Dendritic cell treated with granulocyte-macrophage colony-stimulating factor and Interleukin-4, amounts not matched to agents 40 ng/mL and 50 ng/mL, for 4 days (primary cell): ENCODE data around the gene KIAA1614.

Source experiments
- H3K27ac Mint-ChIP-seq: one replicate; pipeline ENCODE4 v1.8.0; 2022; ENCODE audit warnings: mild to moderate bottlenecking, mixed read lengths
- H3K27me3 Mint-ChIP-seq: one replicate; pipeline ENCODE4 v1.8.0; 2022; ENCODE audit warnings: mild to moderate bottlenecking, mixed read lengths
- H3K36me3 Mint-ChIP-seq: one replicate; pipeline ENCODE4 v1.8.0; 2022; ENCODE audit warnings: low read depth, mixed read lengths
- H3K4me1 Mint-ChIP-seq: one replicate; pipeline ENCODE4 v1.8.0; 2022; ENCODE audit warnings: low read depth, mixed read lengths
- H3K4me3 Mint-ChIP-seq: one replicate; pipeline ENCODE4 v1.8.0; 2022; ENCODE audit warnings: mild to moderate bottlenecking, moderate library complexity, mixed read lengths
- H3K9me3 Mint-ChIP-seq: one replicate; pipeline ENCODE4 v1.8.0; 2022; ENCODE audit warnings: mixed read lengths
- intact Hi-C: fragments of 100-400 bp; cut with micrococcal nuclease; formaldehyde crosslinking; loops from one replicate; pipeline ENCODE4 v1.15.0; 2022

KIAA1614 gene

GRCh38 chr1:180924939-180925338 lies 12.2 kb downstream of the KIAA1614 start:
- Mint-ChIP-seq H3K9me3 (no peaks in the 10 kb centered on the region), H3K4me3 (no peak overlapping the region), H3K27me3 (peaks cover 8% of the 10 kb centered on the region), H3K4me1 (peaks cover 7% of the 10 kb centered on the region), H3K27ac (no peak overlapping the region), H3K36me3 (no peaks in the 10 kb centered on the region)
- intact Hi-C loops = no loop called here

- no peak overlapping the region for H3K4me3 Mint-ChIP-seq
- peaks cover 8% of the 10 kb centered on the region for H3K27me3 Mint-ChIP-seq
- no peaks in the 10 kb centered on the region for H3K9me3 Mint-ChIP-seq
- H3K27ac Mint-ChIP-seq = no peak overlapping the region
- intact Hi-C loops = no loop called here
- H3K4me1 Mint-ChIP-seq = peaks cover 7% of the 10 kb centered on the region
- H3K36me3 Mint-ChIP-seq = no peaks in the 10 kb centered on the region
These were observed 12.9 kb downstream of the KIAA1614 start for GRCh38 chr1:180925471-180926051.

- Mint-ChIP-seq H3K4me3 (no peak overlapping the region), H3K4me1 (peaks cover 7% of the 10 kb centered on the region), H3K27ac (no peak overlapping the region), H3K36me3 (no peaks in the 10 kb centered on the region), H3K9me3 (no peaks in the 10 kb centered on the region), H3K27me3 (peaks cover 8% of the 10 kb centered on the region)
- intact Hi-C loops = no loop called here
These were observed 13.7 kb downstream of the KIAA1614 start for GRCh38 chr1:180926164-180926981.

- Mint-ChIP-seq H3K27ac (no peak overlapping the region), H3K4me3 (no peak overlapping the region), H3K27me3 (peaks cover 8% of the 10 kb centered on the region), H3K9me3 (no peaks in the 10 kb centered on the region), H3K36me3 (no peaks in the 10 kb centered on the region), H3K4me1 (peaks cover 7% of the 10 kb centered on the region)
- intact Hi-C loops = no loop called here
These were observed 14.7 kb downstream of the KIAA1614 start for GRCh38 chr1:180927348-180927747.

- intact Hi-C loops = no loop called here
- H3K27me3 Mint-ChIP-seq = peaks cover 8% of the 10 kb centered on the region
- no peaks in the 10 kb centered on the region for H3K9me3 Mint-ChIP-seq
- no peak overlapping the region for H3K4me3 Mint-ChIP-seq
- peaks cover 8% of the 10 kb centered on the region for H3K4me1 Mint-ChIP-seq
- no peaks in the 10 kb centered on the region for H3K36me3 Mint-ChIP-seq
- no peak overlapping the region for H3K27ac Mint-ChIP-seq
These were observed 15.1 kb downstream of the KIAA1614 start for GRCh38 chr1:180927841-180928240.

- Mint-ChIP-seq H3K27me3 (peaks cover 8% of the 10 kb centered on the region), H3K36me3 (no peaks in the 10 kb centered on the region), H3K4me3 (no peak overlapping the region), H3K9me3 (no peaks in the 10 kb centered on the region), H3K27ac (no peak overlapping the region), H3K4me1 (peaks cover 14% of the 10 kb centered on the region)
- intact Hi-C loops = no loop called here
These were observed 15.9 kb downstream of the KIAA1614 start for GRCh38 chr1:180928331-180929230.

- Mint-ChIP-seq H3K36me3 (no peaks in the 10 kb centered on the region), H3K27me3 (peaks cover 7% of the 10 kb centered on the region), H3K4me3 (no peak overlapping the region), H3K9me3 (no peaks in the 10 kb centered on the region), H3K27ac (no peak overlapping the region), H3K4me1 (peaks cover 15% of the 10 kb centered on the region)
- intact Hi-C loops = no loop called here
These were observed 16.7 kb downstream of the KIAA1614 start for GRCh38 chr1:180929389-180929788.

- Mint-ChIP-seq H3K9me3 (no peaks in the 10 kb centered on the region), H3K4me3 (no peak overlapping the region), H3K27ac (no peak overlapping the region), H3K4me1 (peaks cover 22% of the 10 kb centered on the region), H3K36me3 (no peaks in the 10 kb centered on the region), H3K27me3 (peaks cover 10% of the 10 kb centered on the region)
- intact Hi-C loops = no loop called here
These were observed 18.0 kb downstream of the KIAA1614 start for GRCh38 chr1:180930687-180931086.

GRCh38 chr1:180931529-180931928 lies 18.8 kb downstream of the KIAA1614 start:
- Mint-ChIP-seq H3K4me3 (no peak overlapping the region), H3K9me3 (no peaks in the 10 kb centered on the region), H3K4me1 (peaks cover 21% of the 10 kb centered on the region), H3K27me3 (peaks cover 9% of the 10 kb centered on the region), H3K27ac (no peak overlapping the region), H3K36me3 (no peaks in the 10 kb centered on the region)
- intact Hi-C loops = no loop called here

GRCh38 chr1:180932378-180932777 lies 19.7 kb downstream of the KIAA1614 start:
- intact Hi-C loops = no loop called here
- peaks cover 16% of the 10 kb centered on the region for H3K4me1 Mint-ChIP-seq
- H3K4me3 Mint-ChIP-seq = no peak overlapping the region
- no peak overlapping the region for H3K27ac Mint-ChIP-seq
- H3K36me3 Mint-ChIP-seq = no peaks in the 10 kb centered on the region
- peaks cover 4% of the 10 kb centered on the region for H3K27me3 Mint-ChIP-seq
- no peaks in the 10 kb centered on the region for H3K9me3 Mint-ChIP-seq

- intact Hi-C loops = no loop called here
- H3K27me3 Mint-ChIP-seq = peaks cover 5% of the 10 kb centered on the region
- H3K27ac Mint-ChIP-seq = no peak overlapping the region
- no peaks in the 10 kb centered on the region for H3K9me3 Mint-ChIP-seq
- H3K4me3 Mint-ChIP-seq = no peak overlapping the region
- no peaks in the 10 kb centered on the region for H3K36me3 Mint-ChIP-seq
- H3K4me1 Mint-ChIP-seq = peaks cover 22% of the 10 kb centered on the region
These were observed 20.4 kb downstream of the KIAA1614 start for GRCh38 chr1:180933141-180933540.

- peaks cover 22% of the 10 kb centered on the region for H3K4me1 Mint-ChIP-seq
- peaks cover 9% of the 10 kb centered on the region for H3K27me3 Mint-ChIP-seq
- H3K36me3 Mint-ChIP-seq = no peaks in the 10 kb centered on the region
- no peak overlapping the region for H3K27ac Mint-ChIP-seq
- no peak overlapping the region for H3K4me3 Mint-ChIP-seq
- intact Hi-C loops = no loop called here
- no peaks in the 10 kb centered on the region for H3K9me3 Mint-ChIP-seq
These were observed 21.9 kb downstream of the KIAA1614 start for GRCh38 chr1:180934563-180934962.

GRCh38 chr1:180935326-180936109 lies 22.8 kb downstream of the KIAA1614 start:
- Mint-ChIP-seq H3K27ac (no peak overlapping the region), H3K36me3 (no peaks in the 10 kb centered on the region), H3K4me1 (peaks cover 22% of the 10 kb centered on the region), H3K4me3 (no peak overlapping the region), H3K27me3 (peaks cover 14% of the 10 kb centered on the region), H3K9me3 (no peaks in the 10 kb centered on the region)
- intact Hi-C loops = no loop called here
